Endodermal cell (in vitro differentiated cells): ENCODE data around the gene ACTN1. TPM values are rescaled to one million over a fixed set of nuclear protein-coding genes. Genes with fewer than 3 reads are reported as not detected.

Experiments
- DNase-seq: peaks from one replicate; pipeline ENCODE4 v3.0.0-alpha.2; 2017
- H3K27ac ChIP-seq: 2 replicates; pipeline ENCODE4 v1.5.1; 2013; ENCODE audit warnings: mild to moderate bottlenecking, low read depth, low read length, moderate library complexity
- H3K27me3 ChIP-seq: 2 replicates; pipeline ENCODE4 v1.6.1; 2013; ENCODE audit warnings: mild to moderate bottlenecking, low read length, moderate library complexity; ENCODE audit not compliant: insufficient read depth, control insufficient read depth, poor library complexity, severe bottlenecking
- H3K36me3 ChIP-seq: 2 replicates; pipeline ENCODE4 v1.7.0; 2013; ENCODE audit warnings: mild to moderate bottlenecking, low read length, moderate library complexity; ENCODE audit not compliant: control insufficient read depth, insufficient read depth
- H3K4me1 ChIP-seq: one replicate; pipeline ENCODE4 v1.7.0; 2013; ENCODE audit warnings: low read length; ENCODE audit not compliant: control insufficient read depth, insufficient read depth
- H3K4me3 ChIP-seq: 2 replicates; pipeline ENCODE4 v1.5.1; 2013; ENCODE audit warnings: mild to moderate bottlenecking, low read length, moderate library complexity
- H3K9ac ChIP-seq: 2 replicates; pipeline ENCODE4 v1.6.1; 2013; ENCODE audit warnings: mild to moderate bottlenecking, low read length, moderate library complexity; ENCODE audit not compliant: poor library complexity, severe bottlenecking; ENCODE audit errors: extremely low read depth
- H3K9me3 ChIP-seq: 2 replicates; pipeline ENCODE4 v1.6.1; 2013; ENCODE audit warnings: mild to moderate bottlenecking, low read length, moderate library complexity; ENCODE audit not compliant: control insufficient read depth
- H3K27ac Mint-ChIP-seq: 2 replicates; pipeline ENCODE4 v1.8.0; 2020; ENCODE audit warnings: mixed read lengths
- H3K27me3 Mint-ChIP-seq: 2 replicates; pipeline ENCODE4 v1.8.0; 2021; ENCODE audit warnings: mild to moderate bottlenecking, mixed read lengths; ENCODE audit not compliant: insufficient read depth
- H3K36me3 Mint-ChIP-seq: 2 replicates; pipeline ENCODE4 v1.8.0; 2020; ENCODE audit warnings: low read depth, mixed read lengths
- H3K4me1 Mint-ChIP-seq: 2 replicates; pipeline ENCODE4 v1.8.0; 2020; ENCODE audit warnings: mixed read lengths
- H3K4me3 Mint-ChIP-seq: 2 replicates; pipeline ENCODE4 v1.8.0; 2020; ENCODE audit warnings: mild to moderate bottlenecking, moderate library complexity, mixed read lengths
- H3K9me3 Mint-ChIP-seq: 2 replicates; pipeline ENCODE4 v1.8.0; 2020; ENCODE audit warnings: mild to moderate bottlenecking, mixed read lengths
- WGBS, 2 experiments: methylation state at CpG; one replicate each; pipeline versions ENCODE4 v1.1.5 to v1.1.7; 2013; ENCODE audit warnings: missing lambda C conversion rate in 2 of 2, mixed read lengths in 1 of 2; ENCODE audit not compliant: insufficient coverage in 1 of 2, insufficient read length in 1 of 2; 5-methylcytosine and 5-hydroxymethylcytosine counted together
- total RNA-seq, 2 donors: library from RNA; stranded (reverse); fragmentation: NEBNext Ultra II Directional in 1 of 2; extraction: Animal tissue kit (Norgen Biotek cat#: 25700) in 1 of 2; gene quantifications; 2 replicates in 1 of 2; 3 replicates in 1 of 2; pipeline ENCODE4 v1.2.1, GENCODE V29; 2021
- TF ChIP-seq, protein P1 (sequence below): fragments of 200-600 bp; sonication (generic); conservative IDR thresholded peaks from 2 replicates; pipeline ENCODE4 v1.5.0; 2021; ENCODE audit warnings: antibody characterized with exemption, mild to moderate bottlenecking

Gene ACTN1
- total RNA-seq, 2 donors from 2014 or later: 190 to 275 TPM

DNA sequence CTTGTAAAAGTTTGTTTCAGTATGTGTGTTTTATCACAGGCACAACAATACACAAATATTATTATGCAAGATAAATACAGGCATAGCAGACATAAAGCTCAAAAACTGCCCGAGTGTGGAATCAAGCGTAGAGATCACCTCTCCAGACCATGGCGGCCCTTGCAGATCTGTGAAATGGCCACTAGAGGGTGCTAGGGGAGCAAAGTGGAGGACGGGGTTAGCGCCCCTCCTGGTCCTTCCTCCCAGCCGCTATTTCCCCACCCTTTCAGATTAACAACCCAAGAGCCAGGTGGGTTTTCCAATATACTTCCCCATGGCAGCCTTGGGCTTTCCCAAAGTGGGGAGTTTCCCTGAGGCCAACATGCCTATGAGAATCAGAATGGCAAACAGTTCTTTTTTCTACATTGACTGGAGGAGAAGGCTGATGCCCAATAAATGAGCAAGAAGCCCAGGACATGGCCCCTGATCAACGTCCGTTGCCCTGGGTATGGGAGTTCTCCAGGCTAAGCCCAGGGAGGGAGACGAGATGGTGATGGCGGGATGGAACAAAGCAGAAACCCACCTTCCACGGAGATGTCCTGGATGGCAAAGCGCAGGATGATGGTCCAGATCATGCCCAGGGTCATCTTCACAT, 67.4 kb downstream of the ACTN1 start:
- Histone ChIP-seq H3K27ac (no peak overlapping the region), H3K27me3 (no peaks in the 10 kb centered on the region), H3K9ac (no peak overlapping the region), H3K36me3 (peaks cover 92% of the 10 kb centered on the region), H3K4me3 (no peak overlapping the region), H3K4me1 (no peaks in the 10 kb centered on the region), H3K9me3 (no peaks in the 10 kb centered on the region)
- DNase-seq: peak; percentile 92
- Mint-ChIP-seq H3K9me3 (no peaks in the 10 kb centered on the region), H3K27me3 (no peaks in the 10 kb centered on the region), H3K36me3 (peaks cover 66% of the 10 kb centered on the region), H3K27ac (peak overlapping the region; percentile 76), H3K4me1 (peaks cover 2% of the 10 kb centered on the region), H3K4me3 (no peak overlapping the region)
- WGBS, 2 experiments: 60% methylated on average over 9 to 12 of the region's 12 CpGs
- TF ChIP-seq, protein P1, sequence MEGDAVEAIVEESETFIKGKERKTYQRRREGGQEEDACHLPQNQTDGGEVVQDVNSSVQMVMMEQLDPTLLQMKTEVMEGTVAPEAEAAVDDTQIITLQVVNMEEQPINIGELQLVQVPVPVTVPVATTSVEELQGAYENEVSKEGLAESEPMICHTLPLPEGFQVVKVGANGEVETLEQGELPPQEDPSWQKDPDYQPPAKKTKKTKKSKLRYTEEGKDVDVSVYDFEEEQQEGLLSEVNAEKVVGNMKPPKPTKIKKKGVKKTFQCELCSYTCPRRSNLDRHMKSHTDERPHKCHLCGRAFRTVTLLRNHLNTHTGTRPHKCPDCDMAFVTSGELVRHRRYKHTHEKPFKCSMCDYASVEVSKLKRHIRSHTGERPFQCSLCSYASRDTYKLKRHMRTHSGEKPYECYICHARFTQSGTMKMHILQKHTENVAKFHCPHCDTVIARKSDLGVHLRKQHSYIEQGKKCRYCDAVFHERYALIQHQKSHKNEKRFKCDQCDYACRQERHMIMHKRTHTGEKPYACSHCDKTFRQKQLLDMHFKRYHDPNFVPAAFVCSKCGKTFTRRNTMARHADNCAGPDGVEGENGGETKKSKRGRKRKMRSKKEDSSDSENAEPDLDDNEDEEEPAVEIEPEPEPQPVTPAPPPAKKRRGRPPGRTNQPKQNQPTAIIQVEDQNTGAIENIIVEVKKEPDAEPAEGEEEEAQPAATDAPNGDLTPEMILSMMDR: peak; percentile 99

DNA sequence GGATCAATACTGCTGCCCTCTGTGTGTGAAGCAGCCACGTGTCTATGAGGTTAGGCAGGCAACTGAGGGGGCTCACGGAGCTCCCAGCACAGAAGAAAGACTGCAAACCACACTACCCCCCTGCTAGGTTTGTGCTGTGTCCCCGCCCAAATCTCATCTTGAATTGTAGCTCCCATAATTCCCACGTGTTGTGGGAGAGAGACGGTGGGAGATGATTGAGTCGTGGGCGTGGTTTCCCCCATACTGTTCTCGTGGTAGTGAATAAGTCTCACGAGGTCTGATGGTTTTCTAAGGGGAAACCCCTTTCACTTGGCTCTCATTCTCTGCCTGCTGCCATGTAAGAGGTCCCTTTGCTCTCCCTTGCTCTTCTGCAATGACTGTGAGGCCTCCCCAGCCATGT, 68.6 kb downstream of the ACTN1 start:
- no peak for DNase-seq
- Histone ChIP-seq H3K9ac (no peak overlapping the region), H3K4me1 (no peaks in the 10 kb centered on the region), H3K9me3 (no peaks in the 10 kb centered on the region), H3K36me3 (peaks cover 92% of the 10 kb centered on the region), H3K4me3 (no peak overlapping the region), H3K27ac (no peak overlapping the region), H3K27me3 (no peaks in the 10 kb centered on the region)
- H3K27me3 Mint-ChIP-seq: no peaks in the 10 kb centered on the region
- H3K4me1 Mint-ChIP-seq: peaks cover 2% of the 10 kb centered on the region
- no peaks in the 10 kb centered on the region for H3K9me3 Mint-ChIP-seq
- TF ChIP-seq, protein P1: no peak
- no peak overlapping the region for H3K4me3 Mint-ChIP-seq
- H3K27ac Mint-ChIP-seq: peak overlapping the region; percentile 41
- WGBS, 2 experiments: 90 to 96% methylated on average over 2 to 9 of the region's 9 CpGs
- H3K36me3 Mint-ChIP-seq: peaks cover 67% of the 10 kb centered on the region

DNA sequence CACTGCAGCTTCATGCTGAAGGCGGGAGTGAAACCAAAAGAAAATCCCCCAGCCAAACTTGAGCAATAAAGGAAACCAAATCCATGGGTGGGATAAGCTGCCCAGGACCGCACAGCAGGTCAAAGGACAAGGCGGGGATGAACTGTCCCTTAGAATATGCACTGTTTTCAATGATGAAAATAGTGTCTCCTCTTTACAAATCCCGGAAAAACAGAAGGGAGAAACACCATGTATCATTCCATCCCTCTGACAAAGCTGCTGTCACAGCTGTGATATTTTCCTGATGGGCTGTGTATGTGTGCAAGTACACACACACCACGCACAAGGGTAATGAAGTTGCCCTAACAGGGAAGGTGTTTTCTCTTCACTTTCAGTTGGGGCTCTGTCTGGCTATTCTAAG, 70.3 kb downstream of the ACTN1 start:
- Mint-ChIP-seq H3K4me1 (peaks cover 2% of the 10 kb centered on the region), H3K4me3 (no peak overlapping the region), H3K36me3 (peaks cover 71% of the 10 kb centered on the region), H3K27me3 (no peaks in the 10 kb centered on the region), H3K9me3 (no peaks in the 10 kb centered on the region), H3K27ac (no peak overlapping the region)
- Histone ChIP-seq H3K9me3 (no peaks in the 10 kb centered on the region), H3K36me3 (peaks cover 92% of the 10 kb centered on the region), H3K27me3 (no peaks in the 10 kb centered on the region), H3K4me3 (no peak overlapping the region), H3K4me1 (no peaks in the 10 kb centered on the region), H3K27ac (no peak overlapping the region), H3K9ac (no peak overlapping the region)
- no peak for DNase-seq
- TF ChIP-seq, protein P1: no peak
- 97 to 100% methylated on average over 2 to 5 of the region's 5 CpGs for WGBS, 2 experiments
